Measurements from ENCODE around the gene LAMA2.

LAMA2 gene

DNA sequence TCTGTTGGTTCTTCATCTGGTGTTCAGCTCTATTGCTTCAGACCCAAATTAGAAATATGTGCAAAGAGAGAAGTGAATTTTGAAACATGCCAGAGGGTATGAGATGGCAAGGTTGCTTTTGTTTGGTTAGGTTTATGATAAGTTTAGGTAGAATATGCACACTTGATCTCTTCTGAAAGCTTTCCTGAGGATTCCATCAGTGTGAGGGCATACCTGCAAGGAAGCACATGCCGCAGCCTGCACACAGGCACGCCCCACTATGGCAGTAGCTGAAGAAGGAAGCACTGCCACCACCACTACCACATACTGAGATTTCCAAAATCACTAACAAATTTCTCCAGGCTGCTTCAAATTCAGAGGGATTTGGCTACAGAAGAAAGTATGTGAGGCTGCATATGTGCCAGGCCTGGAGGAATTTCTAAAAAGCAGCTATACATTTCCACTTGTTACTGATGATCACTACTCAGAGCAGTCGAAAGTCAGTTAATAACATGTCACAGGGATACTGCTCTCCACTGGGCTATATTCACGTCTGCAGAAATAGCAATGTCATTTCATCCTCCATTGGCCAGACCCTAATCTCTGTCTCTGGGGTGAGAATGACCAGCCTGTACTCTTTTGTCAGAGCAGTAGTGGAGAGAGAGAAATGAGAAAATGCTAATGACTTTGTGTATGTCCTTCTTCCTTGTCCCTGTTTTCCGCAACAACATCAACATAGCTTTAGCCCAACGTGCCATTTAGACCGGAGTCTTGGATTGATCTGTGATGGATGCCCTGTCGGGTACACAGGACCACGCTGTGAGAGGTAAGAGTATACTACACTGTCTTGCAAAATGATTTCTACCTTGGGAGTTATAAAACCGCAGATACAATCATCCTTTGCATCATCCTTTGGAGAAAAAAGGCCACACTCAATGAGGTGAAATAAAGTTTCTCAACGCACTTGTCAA lies 396.7 kb downstream of the LAMA2 start:
- no peak for DNase-seq

DNA sequence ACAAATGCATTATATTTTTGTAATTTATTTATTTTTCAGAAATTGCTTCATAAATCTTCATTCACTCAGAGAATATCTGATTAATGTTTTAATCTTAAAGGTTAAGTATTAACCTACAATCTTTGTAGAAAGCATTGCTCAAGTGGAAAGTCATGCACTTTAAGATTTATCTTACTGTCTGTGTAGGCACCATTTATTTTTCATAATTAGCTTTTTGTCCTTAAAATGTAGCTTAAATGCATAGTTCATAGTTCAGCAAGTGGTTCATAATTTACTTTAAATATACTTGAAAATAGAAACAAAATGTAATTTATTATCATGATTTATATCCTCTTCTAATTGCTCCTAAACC lies 397.3 kb downstream of the LAMA2 start:
- no peak for DNase-seq

DNA sequence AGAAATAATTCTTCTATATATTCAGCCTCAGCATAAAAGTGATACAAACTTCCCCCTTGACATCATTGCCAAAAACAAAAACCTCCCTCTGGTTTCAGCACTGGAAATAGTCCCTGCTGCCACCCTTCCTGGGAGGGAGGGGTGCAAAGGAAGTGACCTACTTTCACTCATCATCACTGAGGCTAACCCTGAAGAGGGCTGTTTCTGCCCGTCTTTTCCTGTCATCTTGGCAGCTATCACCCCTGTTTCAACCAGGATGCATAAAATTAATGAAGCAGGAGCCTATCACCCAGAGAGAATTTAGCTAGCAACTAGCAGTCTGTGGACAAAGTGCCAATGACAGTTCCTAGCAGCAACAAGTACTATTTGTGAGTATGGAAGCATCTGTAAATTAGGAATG lies 397.8 kb downstream of the LAMA2 start:
- no peak for DNase-seq

DNA sequence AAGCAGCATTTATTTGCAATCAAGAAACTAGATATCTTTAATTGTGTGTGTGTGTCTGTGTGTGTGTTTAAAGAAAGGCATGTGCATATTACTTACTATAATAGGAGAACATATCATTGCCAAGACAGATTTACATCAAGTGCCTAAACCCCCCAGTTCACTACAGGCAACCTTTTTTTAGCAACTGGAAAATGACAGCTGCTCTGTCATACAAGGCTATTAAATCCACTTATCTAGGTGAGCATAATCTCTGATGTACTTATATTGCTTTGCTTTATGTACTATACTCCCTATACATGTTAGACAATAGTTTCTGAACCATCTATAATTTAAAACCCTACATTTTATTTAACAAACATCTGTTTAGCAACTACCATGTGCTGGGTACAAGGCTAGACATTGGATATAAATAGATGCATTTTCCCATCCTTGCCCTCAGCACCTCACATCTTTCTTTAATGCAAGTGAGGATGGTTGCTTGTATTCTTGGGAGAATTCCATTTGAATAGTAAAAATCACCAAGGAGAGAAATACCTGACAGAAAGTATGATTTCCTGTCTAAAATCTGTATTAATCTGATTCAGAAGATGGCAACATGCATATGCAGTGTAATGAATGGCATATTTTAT lies 398.3 kb downstream of the LAMA2 start:
- DNase-seq: no peak

DNA sequence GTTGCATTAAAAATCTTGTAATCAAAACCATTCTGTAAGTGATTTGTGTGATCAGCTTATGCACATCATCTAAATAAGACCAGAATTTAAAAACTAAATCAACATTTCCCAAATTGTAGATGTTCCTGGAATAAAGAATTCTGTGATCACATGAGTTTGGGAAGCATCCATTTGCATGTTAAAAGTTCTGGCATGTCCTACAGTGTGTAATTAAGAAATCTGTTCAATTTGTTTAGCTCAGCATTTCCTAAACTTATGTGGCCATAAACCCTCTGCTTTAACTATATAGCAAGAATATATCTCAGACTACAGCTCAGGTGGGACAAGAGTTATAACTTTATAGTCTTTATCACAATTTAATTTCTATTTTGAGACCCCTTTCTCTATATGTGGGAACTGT lies 399.1 kb downstream of the LAMA2 start:
- DNase-seq: no peak

DNA sequence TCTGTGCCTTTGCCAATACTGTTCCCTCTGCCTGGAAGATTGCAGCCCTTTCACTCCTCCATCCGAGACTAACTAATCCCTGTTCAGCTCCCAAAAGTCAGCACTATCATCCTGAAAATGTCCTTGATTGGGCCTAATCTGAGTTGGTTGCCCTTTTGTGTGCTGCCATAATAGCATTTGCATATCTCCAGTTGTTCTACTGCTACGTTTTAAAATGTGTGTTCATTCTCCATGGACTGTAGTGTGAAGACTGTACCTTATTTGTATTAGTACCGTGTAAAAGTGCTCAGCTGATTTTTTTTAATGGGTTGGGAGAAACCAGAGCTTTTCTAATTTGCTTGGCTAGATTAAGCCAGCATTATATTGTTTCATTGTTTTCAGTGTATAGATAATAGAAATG lies 401.3 kb downstream of the LAMA2 start:
- no peak for DNase-seq

DNA sequence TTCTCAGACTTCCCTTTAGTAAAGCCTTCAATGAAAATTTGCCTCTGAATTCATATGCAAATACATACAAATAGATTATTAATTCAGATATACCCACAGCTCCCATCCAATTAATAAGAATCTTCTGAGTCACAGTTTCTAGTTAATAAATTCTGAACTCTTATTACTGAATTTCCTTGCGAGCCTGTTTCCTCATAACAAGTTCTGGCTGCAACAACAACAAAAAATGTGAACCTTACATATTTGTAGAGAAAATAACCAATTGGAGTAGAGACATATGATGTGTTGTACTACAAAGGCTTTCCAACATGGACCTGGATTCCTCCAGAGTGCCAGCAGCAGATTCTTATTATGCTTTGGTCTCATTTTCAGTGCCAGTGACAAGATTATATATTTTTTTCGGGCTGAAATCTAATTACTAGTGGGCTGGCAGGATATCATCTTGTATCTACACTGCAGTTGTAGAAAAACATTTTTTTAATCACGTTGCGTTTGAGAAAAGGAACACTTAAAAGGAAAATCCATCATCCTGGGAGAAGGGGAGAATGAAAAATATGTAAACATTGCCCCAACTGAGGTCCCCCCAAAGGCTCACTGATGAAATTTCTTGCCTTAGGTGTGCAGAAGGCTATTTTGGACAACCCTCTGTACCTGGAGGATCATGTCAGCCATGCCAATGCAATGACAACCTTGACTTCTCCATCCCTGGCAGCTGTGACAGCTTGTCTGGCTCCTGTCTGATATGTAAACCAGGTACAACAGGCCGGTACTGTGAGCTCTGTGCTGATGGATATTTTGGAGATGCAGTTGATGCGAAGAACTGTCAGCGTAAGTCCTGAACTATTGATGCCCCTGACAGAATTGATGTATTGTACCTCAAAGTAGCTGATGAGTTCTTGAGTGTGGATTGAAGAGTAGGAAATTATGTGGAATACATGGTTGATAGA lies 404.6 kb downstream of the LAMA2 start:
- no peak for DNase-seq

GRCh38 chr6:129289442-129289841 lies 406.5 kb downstream of the LAMA2 start:
- no peak for DNase-seq

- no peak for DNase-seq
These were observed 409.9 kb downstream of the LAMA2 start for GRCh38 chr6:129292836-129293235.

DNA sequence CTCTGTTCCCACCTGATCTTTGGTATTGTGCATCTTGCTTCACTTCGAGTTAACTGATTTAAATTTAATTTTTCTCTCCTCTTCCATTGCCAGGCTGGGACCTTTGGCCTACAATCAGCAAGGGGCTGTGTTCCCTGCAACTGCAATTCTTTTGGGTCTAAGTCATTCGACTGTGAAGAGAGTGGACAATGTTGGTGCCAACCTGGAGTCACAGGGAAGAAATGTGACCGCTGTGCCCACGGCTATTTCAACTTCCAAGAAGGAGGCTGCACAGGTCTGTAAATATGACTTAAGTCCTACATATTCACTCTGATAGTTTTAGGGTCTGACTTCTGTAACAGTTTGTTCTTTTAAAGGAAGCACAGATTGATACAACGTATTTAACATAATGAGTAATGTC lies 414.7 kb downstream of the LAMA2 start:
- DNase-seq: no peak

DNA sequence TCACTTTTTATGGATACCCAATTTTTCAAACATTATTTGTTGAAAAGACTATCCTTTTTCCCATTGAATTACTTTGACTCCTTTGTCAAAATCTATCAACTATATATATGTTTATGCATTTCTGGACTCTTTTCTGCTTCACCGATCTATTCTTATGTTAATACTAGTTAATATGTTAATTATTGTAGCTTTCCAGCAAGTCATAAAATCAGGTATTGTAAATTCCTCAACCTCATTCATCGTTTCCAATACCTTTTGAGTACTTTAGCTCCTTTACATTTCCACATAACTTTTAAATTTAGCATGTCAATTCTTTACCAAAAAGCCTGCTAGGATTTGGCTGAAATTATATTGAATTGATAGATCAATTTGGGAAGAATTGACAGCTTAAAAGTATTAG lies 419.7 kb downstream of the LAMA2 start:
- DNase-seq: no peak

GRCh38 chr6:129306826-129307225 lies 423.9 kb downstream of the LAMA2 start:
- DNase-seq: no peak

- no peak for DNase-seq
These were observed 424.9 kb downstream of the LAMA2 start for GRCh38 chr6:129307845-129308244.

GRCh38 chr6:129309154-129309553 lies 426.2 kb downstream of the LAMA2 start:
- peak; percentile 33 for DNase-seq

DNA sequence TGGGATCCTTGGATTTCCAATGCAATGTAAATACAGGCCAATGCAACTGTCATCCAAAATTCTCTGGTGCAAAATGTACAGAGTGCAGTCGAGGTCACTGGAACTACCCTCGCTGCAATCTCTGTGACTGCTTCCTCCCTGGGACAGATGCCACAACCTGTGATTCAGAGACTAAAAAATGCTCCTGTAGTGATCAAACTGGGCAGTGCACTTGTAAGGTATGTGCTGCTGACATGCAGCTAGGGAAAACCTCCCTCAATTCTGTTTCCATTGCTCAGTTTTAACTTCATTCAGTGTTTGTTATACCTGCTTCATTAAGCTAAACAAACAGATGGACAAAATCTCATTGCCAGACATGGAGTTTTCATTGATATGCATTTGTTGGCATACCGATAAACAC lies 429.9 kb downstream of the LAMA2 start:
- DNase-seq: no peak

GRCh38 chr6:129314575-129314974 lies 431.6 kb downstream of the LAMA2 start:
- DNase-seq: no peak

DNA sequence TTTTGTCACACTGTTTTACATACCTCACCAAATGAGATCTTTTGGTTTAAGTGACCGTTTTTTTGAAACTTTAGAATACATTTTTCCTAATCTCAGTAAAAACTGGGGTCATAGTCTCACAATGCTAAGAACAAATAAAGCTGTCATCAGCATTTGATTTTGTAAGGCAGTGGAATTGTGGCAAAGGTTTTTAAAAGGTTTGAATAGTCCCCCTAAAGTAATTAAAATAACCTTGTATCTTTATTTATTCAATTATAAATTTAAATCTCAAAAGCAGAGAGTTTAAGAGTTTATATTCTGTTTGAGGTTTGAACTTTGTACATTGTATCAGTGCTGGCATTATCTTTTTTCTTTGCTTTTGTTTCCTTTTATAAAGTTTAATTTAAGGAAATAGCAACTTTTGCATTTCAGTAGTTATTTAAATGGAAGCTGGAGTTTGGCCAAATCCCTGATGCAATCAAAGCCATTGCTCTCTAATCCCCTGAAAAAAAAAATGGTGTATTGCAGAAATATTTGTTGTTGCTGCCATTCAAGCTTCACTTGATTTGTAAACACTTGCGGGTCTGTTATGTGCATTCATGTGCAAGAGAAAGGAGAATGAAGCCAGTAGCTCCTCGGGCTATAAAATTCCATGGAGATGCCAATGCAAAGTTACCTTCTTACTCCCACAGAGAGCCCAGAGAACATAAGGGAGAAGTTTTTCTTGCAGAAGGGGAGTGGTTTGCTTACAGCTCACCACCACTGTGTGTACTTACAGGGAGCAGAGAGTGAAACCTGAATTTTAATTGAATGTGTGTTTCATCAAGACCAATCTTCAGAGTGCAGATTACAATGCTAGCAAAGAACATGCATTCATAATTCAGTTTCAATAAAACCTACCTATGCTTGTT lies 435.2 kb downstream of the LAMA2 start:
- no peak for DNase-seq

DNA sequence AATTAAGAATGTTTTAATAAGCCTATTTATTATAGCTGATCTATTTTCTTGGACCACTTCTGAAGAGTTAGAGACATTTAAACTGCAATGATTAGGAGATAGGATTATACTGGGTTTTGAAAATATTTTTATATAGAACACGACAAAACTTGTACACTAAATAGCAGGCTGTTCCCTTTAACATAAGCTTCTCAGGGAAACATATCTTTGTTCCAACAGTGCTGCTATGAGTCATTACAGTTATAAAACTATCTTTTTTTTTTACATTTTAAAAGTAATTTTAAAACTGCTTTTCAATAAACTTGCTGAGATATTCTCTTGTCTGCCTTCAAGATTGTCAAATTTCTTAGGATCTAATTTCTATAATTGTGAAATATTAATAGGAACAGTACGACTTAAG lies 438.0 kb downstream of the LAMA2 start:
- DNase-seq: no peak

- no peak for DNase-seq
These were observed 438.4 kb downstream of the LAMA2 start for GRCh38 chr6:129321303-129321702.

GRCh38 chr6:129324345-129324744 lies 441.4 kb downstream of the LAMA2 start:
- DNase-seq: no peak

DNA sequence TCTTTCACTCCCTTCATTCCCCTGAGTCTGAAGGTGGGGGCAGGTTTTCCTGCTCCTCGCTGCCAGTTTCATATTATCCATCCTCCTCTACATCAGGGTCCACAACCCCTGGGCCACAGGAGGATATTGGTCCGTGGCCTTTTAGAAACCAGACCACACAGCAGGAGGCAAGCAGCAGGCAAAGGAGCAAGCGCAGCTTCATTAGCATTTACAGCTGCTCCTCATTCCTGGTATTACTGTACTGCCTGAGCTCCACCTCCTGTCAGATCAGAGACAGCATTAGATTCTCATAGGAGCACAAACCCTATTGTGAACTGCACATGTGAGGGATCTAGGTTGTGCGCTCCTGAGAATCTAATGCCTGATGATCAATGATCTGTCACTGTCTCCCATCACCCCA lies 446.7 kb downstream of the LAMA2 start:
- no peak for DNase-seq

- DNase-seq: no peak
These were observed 448.7 kb downstream of the LAMA2 start for GRCh38 chr6:129331450-129332138.
